Measurements from ENCODE around the gene SREBF2.

Gene SREBF2

GRCh38 chr22:41827671-41828070, 5.2 kb upstream of the SREBF2 start:
- no peaks in the 10 kb centered on the region for H3K27me3 Mint-ChIP-seq (ENCODE audit: low read depth, poor library complexity)
- no peak overlapping the region for H3K4me3 Mint-ChIP-seq
- no peaks in the 10 kb centered on the region for H3K9me3 Mint-ChIP-seq
- H3K36me3 Mint-ChIP-seq (ENCODE audit: low read depth): peaks cover 20% of the 10 kb centered on the region
- H3K4me1 Mint-ChIP-seq: peaks cover 86% of the 10 kb centered on the region
- no peak for TF ChIP-seq CTCF (IDR thresholded peaks at IDR 0.05)
- H3K27ac Mint-ChIP-seq: peak overlapping the region; percentile 79
- DNase-seq: no peak

GRCh38 chr22:41828516-41828915, 4.4 kb upstream of the SREBF2 start:
- Mint-ChIP-seq H3K27ac (peak overlapping the region; percentile 55), H3K4me3 (peak overlapping the region; percentile 19), H3K9me3 (no peaks in the 10 kb centered on the region), H3K4me1 (peaks cover 84% of the 10 kb centered on the region), H3K27me3 (ENCODE audit: low read depth, poor library complexity) (no peaks in the 10 kb centered on the region), H3K36me3 (ENCODE audit: low read depth) (peaks cover 14% of the 10 kb centered on the region)
- no peak for TF ChIP-seq CTCF (IDR thresholded peaks at IDR 0.05)
- DNase-seq: no peak

- Mint-ChIP-seq H3K4me3 (no peak overlapping the region), H3K27me3 (ENCODE audit: low read depth, poor library complexity) (no peaks in the 10 kb centered on the region), H3K4me1 (peaks cover 80% of the 10 kb centered on the region), H3K27ac (peak overlapping the region; percentile 55), H3K9me3 (no peaks in the 10 kb centered on the region), H3K36me3 (ENCODE audit: low read depth) (no peaks in the 10 kb centered on the region)
- TF ChIP-seq CTCF (IDR thresholded peaks at IDR 0.05): no peak
- no peak for DNase-seq
Observed at GRCh38 chr22:41830174-41830573, 2.7 kb upstream of the SREBF2 start.

GRCh38 chr22:41831383-41831782, 1.5 kb upstream of the SREBF2 start:
- no peak for TF ChIP-seq CTCF (IDR thresholded peaks at IDR 0.05)
- no peak for DNase-seq
- H3K27ac Mint-ChIP-seq: peak overlapping the region; percentile 100
- H3K4me3 Mint-ChIP-seq: no peak overlapping the region
- H3K4me1 Mint-ChIP-seq: peaks cover 77% of the 10 kb centered on the region
- no peaks in the 10 kb centered on the region for H3K9me3 Mint-ChIP-seq
- peaks cover 8% of the 10 kb centered on the region for H3K36me3 Mint-ChIP-seq (ENCODE audit: low read depth)
- H3K27me3 Mint-ChIP-seq (ENCODE audit: low read depth, poor library complexity): no peaks in the 10 kb centered on the region

GRCh38 chr22:41831828-41832552, 915 bp upstream of the SREBF2 start:
- H3K4me3 Mint-ChIP-seq: peak overlapping the region; percentile 77
- no peaks in the 10 kb centered on the region for H3K27me3 Mint-ChIP-seq (ENCODE audit: low read depth, poor library complexity)
- no peaks in the 10 kb centered on the region for H3K9me3 Mint-ChIP-seq
- H3K4me1 Mint-ChIP-seq: peaks cover 77% of the 10 kb centered on the region
- TF ChIP-seq CTCF (IDR thresholded peaks at IDR 0.05): no peak
- H3K27ac Mint-ChIP-seq: peak overlapping the region; percentile 100
- H3K36me3 Mint-ChIP-seq (ENCODE audit: low read depth): peaks cover 14% of the 10 kb centered on the region
- no peak for DNase-seq
